GM19025 (cell line): ENCODE measurements around the gene NAXD.
A peak's percentile ranks its signal among the peaks of the same experiment; 100 is the strongest.

Experiments used
- ATAC-seq: cut with Tn5 transposase; IDR thresholded peaks from one replicate; pipeline ENCODE4 v1.9.1; 2021; ENCODE audit warnings: mild to moderate bottlenecking, low read depth, moderate library complexity; ENCODE audit not compliant: unreplicated experiment

NAXD gene

GRCh38 chr13:110642291-110642981 is 27.1 kb downstream of the NAXD start:
- no peak for ATAC-seq

- no peak for ATAC-seq
Observed at GRCh38 chr13:110643324-110643723, 28.0 kb downstream of the NAXD start.

DNA sequence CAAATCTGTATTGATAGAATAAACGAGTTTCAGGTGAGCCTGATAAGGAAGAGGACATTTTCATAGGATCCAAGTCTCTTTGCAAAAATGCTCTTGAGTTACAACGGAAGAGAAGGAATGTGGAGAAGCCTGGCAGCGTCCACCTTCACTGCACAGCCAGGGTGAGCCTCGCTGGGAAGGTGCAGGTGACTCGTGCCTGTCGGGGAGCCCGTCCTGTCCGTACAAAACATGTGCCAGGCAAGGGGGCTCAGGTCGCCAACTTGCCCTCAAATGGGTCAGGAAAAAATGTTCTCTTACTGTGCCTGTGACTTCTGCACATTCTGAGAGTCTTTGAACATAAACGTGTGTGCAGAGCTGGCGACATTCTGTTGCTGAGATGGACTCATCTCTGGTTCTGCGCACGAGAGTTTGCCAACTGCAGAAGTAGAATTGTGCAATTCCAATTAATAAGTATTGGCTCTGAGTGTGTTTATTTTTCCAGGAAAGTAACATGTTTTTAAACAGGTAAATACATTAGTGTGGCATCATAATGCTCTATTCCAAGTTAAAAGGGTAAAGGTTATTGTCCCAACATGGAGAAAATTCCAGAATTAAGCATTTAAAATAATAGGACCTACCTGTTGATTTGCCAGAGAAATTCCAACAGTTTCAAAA is 28.6 kb downstream of the NAXD start:
- no peak for ATAC-seq

DNA sequence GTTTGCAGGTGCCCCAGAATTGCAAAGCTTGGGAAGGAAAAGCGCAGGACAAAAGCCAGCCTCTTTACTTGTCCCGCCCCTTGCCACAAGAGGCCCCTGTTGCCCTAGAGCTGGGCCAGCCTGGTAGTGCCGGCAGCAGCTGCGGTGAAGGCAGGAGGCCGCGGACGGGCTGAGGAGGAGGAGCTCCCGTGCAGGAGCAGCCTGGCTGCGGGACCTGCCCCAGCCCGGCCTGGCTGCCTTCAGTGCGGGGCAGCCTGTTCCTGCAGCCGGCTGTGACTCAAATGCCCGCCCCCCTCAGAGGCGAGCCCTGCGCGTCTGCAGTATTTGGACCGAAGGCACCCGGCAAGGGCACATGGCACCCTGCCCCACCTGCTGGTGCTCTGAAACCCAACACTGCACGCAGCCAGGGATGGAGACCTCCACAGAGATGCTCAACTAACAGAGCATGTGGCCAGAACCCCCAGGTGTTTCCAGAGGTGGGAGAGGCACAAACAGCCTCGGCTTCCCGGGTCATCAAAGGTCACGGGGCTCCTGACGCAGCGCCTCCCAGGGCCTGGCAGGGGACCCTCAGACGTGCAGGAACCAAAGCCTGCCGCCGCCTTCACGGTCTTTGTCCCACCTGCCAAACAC is 29.7 kb downstream of the NAXD start:
- peak; percentile 88 for ATAC-seq

DNA sequence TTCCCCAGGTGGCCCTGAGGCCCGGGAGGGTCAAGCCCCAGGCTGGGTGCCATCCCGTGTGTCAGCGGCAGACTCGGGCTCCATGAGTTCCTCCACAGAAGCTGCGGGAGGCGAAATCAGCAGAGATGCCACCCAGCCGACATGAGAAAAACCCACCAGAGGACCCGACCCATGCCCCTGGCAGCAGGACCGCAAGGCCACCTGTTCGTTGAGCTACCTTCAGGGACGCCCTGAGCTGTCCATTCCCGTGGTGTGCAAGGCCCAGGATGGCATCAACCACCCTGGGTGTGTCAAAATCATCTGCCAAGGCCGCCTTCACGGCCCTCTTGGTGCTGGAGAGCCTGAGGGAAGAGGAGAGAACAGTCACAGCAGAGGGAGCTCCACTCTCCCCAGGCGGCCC is 30.4 kb downstream of the NAXD start:
- no peak for ATAC-seq

DNA sequence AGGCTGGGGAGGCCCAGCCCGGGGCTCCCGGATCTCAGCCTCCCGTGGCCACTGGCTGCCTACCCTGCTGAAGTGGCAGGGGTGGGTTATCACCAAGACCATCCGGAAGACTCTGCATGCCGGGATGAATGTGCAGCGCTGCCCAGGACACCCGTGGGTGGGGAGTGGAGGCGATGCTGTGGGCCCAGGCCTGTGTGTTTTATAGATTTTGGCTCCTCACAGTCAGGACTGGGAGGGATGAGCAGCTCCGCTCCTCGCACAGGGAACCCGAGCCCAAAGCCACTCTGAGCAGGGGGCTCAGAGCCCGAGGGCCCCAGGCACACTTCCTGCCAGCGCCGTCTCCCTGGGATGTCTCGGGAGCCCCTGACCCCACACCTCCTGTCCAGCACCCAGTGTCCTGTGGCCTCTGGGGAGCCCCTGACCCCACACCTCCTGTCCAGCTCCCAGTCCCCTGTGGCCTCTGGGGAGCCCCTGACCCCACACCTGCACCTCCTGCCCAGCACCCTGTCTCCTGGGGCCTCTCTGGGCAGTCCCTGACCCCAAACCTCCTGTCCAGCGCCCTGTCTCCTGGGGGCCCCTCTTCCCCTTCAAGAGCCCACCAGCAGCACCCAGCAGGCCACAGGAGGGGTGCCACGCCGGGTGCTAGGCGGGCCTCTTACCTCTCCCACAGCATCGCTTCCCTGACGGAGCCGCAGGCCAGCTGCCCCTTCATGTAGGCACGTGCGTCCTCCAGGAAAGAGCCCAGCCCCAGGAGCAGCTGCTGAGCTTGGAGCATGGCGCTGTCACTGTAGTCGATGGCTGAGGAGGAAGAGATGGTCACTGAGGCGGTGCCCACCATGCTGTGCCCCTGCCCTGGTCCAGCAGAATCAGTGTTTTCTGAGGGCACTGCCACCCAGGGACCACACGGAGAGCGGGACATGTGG is 31.4 kb downstream of the NAXD start:
- ATAC-seq: no peak

DNA sequence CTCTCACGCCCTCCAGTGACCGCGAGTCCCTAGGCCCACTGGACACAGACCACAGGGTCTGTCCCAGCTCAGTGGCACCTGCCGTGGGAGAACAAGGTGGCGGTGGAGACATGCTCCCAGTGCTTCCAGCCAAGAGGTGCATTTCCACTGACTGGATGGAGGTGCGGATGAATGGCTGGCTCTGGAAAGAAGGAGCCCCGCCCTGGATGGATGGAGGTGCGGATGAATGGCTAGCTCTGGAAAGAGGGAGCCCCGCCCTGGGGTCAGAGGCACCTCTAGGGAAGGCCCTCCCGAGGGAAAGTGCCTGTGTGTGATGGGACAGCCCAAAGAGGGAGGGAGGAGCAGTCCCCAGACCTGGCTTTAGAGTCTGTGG is 32.0 kb downstream of the NAXD start:
- no peak for ATAC-seq

GRCh38 chr13:110648146-110648819 is 32.9 kb downstream of the NAXD start:
- no peak for ATAC-seq

- no peak for ATAC-seq
Observed at GRCh38 chr13:110648848-110649421, 33.6 kb downstream of the NAXD start.

DNA sequence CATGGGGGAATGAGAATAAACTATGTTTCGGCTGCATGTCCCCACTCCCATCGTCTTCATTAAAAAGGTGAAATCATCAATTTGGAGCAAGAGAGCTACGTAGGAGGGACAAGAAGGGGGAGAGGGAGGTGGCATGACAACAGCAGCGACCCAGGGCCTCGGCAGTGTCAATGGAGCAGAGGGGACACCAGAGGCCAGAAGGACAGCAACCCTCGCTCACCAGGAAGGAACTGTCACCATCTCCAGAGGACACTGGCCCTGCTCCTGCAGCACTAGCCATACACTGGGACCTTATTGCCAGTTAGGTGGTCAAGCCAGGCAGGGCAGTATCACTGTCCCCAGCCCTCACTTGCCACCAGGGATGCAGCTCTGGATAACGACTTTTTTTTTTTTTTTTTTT is 34.2 kb downstream of the NAXD start:
- no peak for ATAC-seq

- no peak for ATAC-seq
Observed at GRCh38 chr13:110650436-110650835, 35.1 kb downstream of the NAXD start.

- ATAC-seq: no peak
Observed at GRCh38 chr13:110651271-110651670, 35.9 kb downstream of the NAXD start.

DNA sequence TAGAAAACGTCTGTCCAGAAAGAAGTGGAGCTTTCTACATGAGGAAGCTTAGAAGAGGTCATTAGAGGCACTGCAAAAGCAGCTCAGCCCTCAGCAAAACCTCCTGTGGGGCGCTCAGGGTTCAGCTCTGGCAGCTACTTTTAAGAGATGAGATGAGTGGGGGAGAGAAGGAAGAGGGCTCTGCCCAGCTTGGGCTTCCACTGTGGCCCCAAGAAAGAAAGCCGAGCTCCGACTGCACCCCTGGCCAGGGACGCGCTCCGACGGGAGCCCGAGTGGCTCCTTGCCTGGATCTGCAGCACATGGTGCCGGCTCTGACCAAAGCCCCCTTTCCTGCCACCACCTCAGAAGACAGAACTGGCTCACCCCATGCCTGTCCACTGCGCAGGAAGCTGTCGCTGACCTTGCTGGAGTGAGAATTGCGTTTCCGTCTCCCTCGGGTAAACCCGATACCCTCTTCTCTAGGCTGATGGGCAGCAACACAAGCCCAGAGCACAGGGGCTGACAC is 36.4 kb downstream of the NAXD start:
- no peak for ATAC-seq

DNA sequence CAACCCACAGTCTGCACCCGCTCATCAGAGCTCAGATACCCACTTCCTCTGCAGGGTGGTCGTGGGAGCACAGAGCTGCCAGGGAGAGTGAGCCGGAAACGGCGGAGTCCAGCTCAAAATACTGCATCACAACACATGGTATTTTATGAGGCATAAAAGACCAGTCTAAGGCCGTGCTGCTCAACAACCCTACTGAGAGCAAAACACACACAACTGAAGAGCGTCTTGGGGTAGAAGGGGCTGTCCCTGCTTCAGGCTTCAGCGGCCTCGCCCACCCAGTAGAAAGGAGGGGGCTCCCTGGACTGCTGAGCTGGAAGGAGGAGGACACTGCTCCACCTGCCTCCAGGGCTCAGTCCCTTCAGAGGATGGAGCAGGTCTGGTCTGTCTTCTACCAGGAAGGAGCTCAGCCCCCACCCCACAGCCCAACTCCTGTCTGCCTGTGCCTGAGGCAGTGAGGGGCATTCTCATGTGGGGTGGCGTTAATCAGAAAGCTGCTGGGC is 36.9 kb downstream of the NAXD start:
- no peak for ATAC-seq

DNA sequence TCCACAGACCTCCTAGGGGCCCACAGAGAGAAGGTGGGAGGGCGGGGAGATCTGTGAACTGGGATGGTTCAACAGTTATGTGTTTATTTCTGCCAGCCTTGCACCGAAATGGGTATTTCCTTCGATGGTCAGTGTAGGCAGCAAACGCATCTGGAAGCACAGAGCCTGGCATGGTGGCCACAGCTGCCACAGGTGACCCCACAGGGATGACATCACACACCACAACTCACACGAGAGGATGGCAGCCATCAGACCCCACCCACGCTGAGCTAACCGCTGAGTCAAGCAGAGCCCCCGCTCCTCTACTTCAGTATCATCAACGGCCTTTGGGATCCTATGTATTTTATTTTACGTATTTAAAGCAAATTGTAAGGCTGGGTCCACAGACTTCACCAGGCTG is 37.4 kb downstream of the NAXD start:
- no peak for ATAC-seq

GRCh38 chr13:110653271-110653670 is 37.9 kb downstream of the NAXD start:
- ATAC-seq: no peak

DNA sequence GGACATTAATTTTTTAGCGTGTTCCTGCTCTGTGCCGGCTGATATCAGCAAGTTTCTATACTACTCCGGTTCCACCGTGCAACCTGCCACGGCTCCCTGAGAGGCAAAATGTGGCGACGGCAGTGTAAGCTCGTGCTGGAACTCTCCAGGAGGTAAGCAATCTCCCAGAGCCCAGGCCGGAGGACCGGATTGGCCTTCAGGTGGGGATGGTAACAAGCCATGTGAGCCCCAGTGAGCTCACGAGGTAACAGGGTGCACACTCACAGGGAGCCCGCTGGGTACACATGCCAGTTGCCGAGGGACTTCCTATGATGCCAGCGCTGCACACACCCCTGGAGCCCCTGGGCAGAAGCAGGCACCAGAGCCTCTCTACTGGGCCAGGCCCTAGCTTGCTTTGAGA is 38.5 kb downstream of the NAXD start:
- no peak for ATAC-seq

DNA sequence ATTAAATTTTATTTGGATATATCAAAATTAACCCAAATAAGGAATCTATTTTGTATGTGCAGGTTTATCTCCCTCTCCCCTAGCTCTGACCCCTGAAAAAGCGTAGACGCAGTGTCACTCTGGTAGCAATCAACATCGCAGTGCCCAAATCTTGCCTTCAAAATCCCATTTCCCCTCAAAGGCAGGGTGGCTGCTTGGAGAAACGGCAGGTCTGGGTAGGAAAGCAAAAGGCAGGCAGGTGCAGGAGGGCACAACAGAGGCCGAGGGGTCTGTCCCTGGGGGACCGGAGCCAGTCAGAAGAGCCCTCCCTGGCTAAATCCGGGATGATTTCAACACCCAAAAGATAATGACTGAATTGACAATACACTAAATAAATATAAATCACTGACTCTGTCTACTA is 41.9 kb downstream of the NAXD start:
- ATAC-seq: no peak

- peak; percentile 78 for ATAC-seq
Observed at GRCh38 chr13:110658218-110658911, 43.0 kb downstream of the NAXD start.
